Osteoblast (primary cell): ENCODE results near the gene LHFPL6. TPM values are rescaled to one million over a fixed set of nuclear protein-coding genes. Genes with fewer than 3 reads are reported as not detected.

ENCODE experiments used
- DNase-seq: peaks from one replicate; pipeline ENCODE4 v3.0.0; 2011; ENCODE audit warnings: low spot score, mixed read lengths; ENCODE audit not compliant: insufficient read length; ENCODE audit errors: missing footprints
- H2AFZ ChIP-seq: 2 replicates; pipeline ENCODE4 v1.6.0; 2011; ENCODE audit warnings: mild to moderate bottlenecking, low read length
- H3K27ac ChIP-seq: 2 replicates; pipeline ENCODE4 v1.5.1; 2011; ENCODE audit warnings: mild to moderate bottlenecking, low read depth, low read length, moderate library complexity
- H3K27me3 ChIP-seq: 2 replicates; pipeline ENCODE4 v1.6.0; 2012; ENCODE audit warnings: mild to moderate bottlenecking, control low read depth, inconsistent platforms, low read length, moderate library complexity; ENCODE audit not compliant: insufficient read depth
- H3K36me3 ChIP-seq: 2 replicates; pipeline ENCODE4 v1.5.1; 2011; ENCODE audit warnings: mild to moderate bottlenecking, low read length, control low read depth, moderate library complexity; ENCODE audit not compliant: insufficient read depth
- H3K4me1 ChIP-seq: 2 replicates; pipeline ENCODE4 v1.5.1; 2011; ENCODE audit warnings: mild to moderate bottlenecking, low read length, control low read depth, moderate library complexity; ENCODE audit not compliant: insufficient read depth
- H3K4me2 ChIP-seq: 2 replicates; pipeline ENCODE4 v1.6.0; 2011; ENCODE audit warnings: mild to moderate bottlenecking, low read length; ENCODE audit not compliant: insufficient read depth
- H3K4me3 ChIP-seq: fragments of 200-600 bp; sonication (generic); 3 replicates; pipeline ENCODE4 v1.5.1; 2012; ENCODE audit warnings: mild to moderate bottlenecking, low read length, inconsistent platforms; ENCODE audit not compliant: insufficient read depth
- H3K79me2 ChIP-seq: 2 replicates; pipeline ENCODE4 v1.6.0; 2012; ENCODE audit warnings: mild to moderate bottlenecking, low read length, control low read depth, inconsistent platforms; ENCODE audit not compliant: insufficient read depth
- H3K9me3 ChIP-seq: 2 replicates; pipeline ENCODE4 v1.5.1; 2011; ENCODE audit warnings: low read depth, low read length, control low read depth
- H4K20me1 ChIP-seq: 2 replicates; pipeline ENCODE4 v1.6.0; 2012; ENCODE audit warnings: mild to moderate bottlenecking, low read length, control low read depth; ENCODE audit not compliant: insufficient read depth
- total RNA-seq: library from RNA; depleted of rRNA; stranded (reverse); fragments of >200 nt; gene quantifications from 2 replicates; pipeline ENCODE4 v1.2.3, GENCODE V29; 2012
- TF ChIP-seq, protein P1 (sequence below): IDR thresholded peaks from 2 replicates; pipeline ENCODE4 v1.5.1; 2011; ENCODE audit warnings: mild to moderate bottlenecking, low read depth, low read length, moderate library complexity; ENCODE audit errors: extremely low read depth

Gene LHFPL6
- total RNA-seq, 1 donor: 112 TPM

DNA sequence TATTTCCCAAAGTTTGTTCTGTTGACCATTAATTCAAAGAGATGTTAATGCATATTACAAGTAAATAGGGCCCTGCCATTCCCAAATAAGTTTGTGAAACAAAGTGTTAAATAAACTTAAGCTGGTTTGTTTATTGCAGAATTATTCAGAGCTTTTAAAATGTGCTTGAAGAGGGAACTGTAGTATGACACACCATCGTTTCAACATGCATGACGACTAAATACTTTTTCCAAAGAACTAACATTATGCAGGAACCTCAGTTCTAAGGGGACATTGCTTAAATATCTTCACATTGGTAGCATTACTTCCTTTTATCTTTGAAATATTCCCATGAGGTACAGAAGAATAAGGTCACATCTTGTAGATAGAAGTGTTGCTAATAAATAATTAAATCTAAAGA is 14.6 kb downstream of the LHFPL6 start:
- no peaks in the 10 kb centered on the region for H3K27me3 ChIP-seq
- no peak overlapping the region for H3K4me2 ChIP-seq
- no peak for DNase-seq

DNA sequence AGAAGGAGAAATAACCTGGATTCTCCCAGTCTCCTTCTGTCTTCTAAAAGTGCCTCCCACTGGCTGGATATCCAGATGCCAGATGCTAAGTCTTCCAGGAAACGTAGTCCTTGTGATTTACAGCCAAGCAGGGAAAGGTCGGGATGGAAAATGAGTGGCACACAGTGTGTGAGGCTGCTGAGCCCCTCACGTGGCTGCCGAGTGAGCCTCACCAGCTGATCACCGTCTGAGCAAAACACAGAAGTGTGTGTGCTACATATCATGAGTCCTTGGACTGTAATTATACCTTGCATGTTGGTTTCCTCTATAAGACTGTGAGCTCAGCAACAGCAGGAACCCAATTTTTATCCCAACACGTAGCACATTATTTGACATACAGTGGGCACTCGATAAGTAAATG is 15.1 kb downstream of the LHFPL6 start:
- Histone ChIP-seq H3K4me3 (no peak overlapping the region), H3K36me3 (no peaks in the 10 kb centered on the region), H3K9me3 (no peaks in the 10 kb centered on the region), H2AFZ (no peak overlapping the region), H3K79me2 (peaks cover 73% of the 10 kb centered on the region), H3K27me3 (no peaks in the 10 kb centered on the region), H3K4me1 (no peaks in the 10 kb centered on the region), H4K20me1 (peaks cover 10% of the 10 kb centered on the region), H3K27ac (no peak overlapping the region), H3K4me2 (no peak overlapping the region)
- TF ChIP-seq, protein P1, sequence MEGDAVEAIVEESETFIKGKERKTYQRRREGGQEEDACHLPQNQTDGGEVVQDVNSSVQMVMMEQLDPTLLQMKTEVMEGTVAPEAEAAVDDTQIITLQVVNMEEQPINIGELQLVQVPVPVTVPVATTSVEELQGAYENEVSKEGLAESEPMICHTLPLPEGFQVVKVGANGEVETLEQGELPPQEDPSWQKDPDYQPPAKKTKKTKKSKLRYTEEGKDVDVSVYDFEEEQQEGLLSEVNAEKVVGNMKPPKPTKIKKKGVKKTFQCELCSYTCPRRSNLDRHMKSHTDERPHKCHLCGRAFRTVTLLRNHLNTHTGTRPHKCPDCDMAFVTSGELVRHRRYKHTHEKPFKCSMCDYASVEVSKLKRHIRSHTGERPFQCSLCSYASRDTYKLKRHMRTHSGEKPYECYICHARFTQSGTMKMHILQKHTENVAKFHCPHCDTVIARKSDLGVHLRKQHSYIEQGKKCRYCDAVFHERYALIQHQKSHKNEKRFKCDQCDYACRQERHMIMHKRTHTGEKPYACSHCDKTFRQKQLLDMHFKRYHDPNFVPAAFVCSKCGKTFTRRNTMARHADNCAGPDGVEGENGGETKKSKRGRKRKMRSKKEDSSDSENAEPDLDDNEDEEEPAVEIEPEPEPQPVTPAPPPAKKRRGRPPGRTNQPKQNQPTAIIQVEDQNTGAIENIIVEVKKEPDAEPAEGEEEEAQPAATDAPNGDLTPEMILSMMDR: no peak
- no peak for DNase-seq

More for the DNA sequence above, 14.6 kb downstream of the LHFPL6 start:
- H3K4me1 ChIP-seq: no peaks in the 10 kb centered on the region
- H4K20me1 ChIP-seq: peaks cover 10% of the 10 kb centered on the region
- H3K79me2 ChIP-seq: peaks cover 73% of the 10 kb centered on the region
- H3K27ac ChIP-seq: no peak overlapping the region
- H2AFZ ChIP-seq: no peak overlapping the region
- H3K9me3 ChIP-seq: no peaks in the 10 kb centered on the region
- H3K4me3 ChIP-seq: no peak overlapping the region
- no peaks in the 10 kb centered on the region for H3K36me3 ChIP-seq
- TF ChIP-seq, protein P1: no peak

- Histone ChIP-seq H3K4me3 (no peak overlapping the region), H3K4me2 (no peak overlapping the region), H2AFZ (no peak overlapping the region), H3K9me3 (no peaks in the 10 kb centered on the region), H4K20me1 (peaks cover 10% of the 10 kb centered on the region), H3K27me3 (no peaks in the 10 kb centered on the region), H3K79me2 (peaks cover 80% of the 10 kb centered on the region), H3K27ac (no peak overlapping the region), H3K36me3 (no peaks in the 10 kb centered on the region), H3K4me1 (no peaks in the 10 kb centered on the region)
- TF ChIP-seq, protein P1: no peak
- no peak for DNase-seq
These were observed 15.9 kb downstream of the LHFPL6 start for GRCh38 chr13:39586958-39587605.

DNA sequence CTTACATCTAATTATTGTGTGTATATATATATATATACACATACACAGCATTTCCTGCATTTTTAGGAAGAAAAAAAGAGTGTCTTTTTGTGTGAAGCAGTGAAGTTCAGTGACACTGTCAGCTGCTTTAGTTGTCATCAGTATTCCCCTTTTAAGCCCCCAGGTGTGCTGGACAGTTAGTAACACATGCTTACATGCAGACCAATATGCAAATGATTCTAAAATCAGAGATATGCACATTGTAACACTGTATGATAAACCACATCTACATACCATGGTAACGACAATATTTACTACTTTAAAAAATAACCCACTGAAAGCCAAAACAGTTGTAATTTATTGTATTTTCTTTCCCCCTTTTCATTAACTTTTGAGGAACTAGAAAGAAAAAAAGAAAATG is 16.8 kb downstream of the LHFPL6 start:
- Histone ChIP-seq H3K79me2 (peaks cover 78% of the 10 kb centered on the region), H3K9me3 (no peaks in the 10 kb centered on the region), H4K20me1 (peaks cover 10% of the 10 kb centered on the region), H3K4me3 (no peak overlapping the region), H2AFZ (no peak overlapping the region), H3K27me3 (no peaks in the 10 kb centered on the region), H3K4me1 (no peaks in the 10 kb centered on the region), H3K4me2 (no peak overlapping the region), H3K27ac (no peak overlapping the region), H3K36me3 (no peaks in the 10 kb centered on the region)
- DNase-seq: no peak
- TF ChIP-seq, protein P1: no peak
